ENCODE results near the gene NXPH1. TPM values are rescaled to one million over a fixed set of nuclear protein-coding genes. Genes with fewer than 3 reads are reported as not detected.

Gene NXPH1
- total RNA-seq, 3 donors from 2014 or later (not counting 1 experiment from before 2014, with no cell fraction given) = not detected

GRCh38 chr7:8627325-8627724 is 193.9 kb downstream of the NXPH1 start:
- H3K9me3 Mint-ChIP-seq = peaks cover 9 to 13% of the 10 kb centered on the region in 2 donors
- H3K4me1 ChIP-seq (ENCODE audit: control insufficient read depth, insufficient read depth, low read length) = no peaks in the 10 kb centered on the region
- H3K27me3 ChIP-seq (ENCODE audit: control insufficient read depth, insufficient read depth, low read length) = no peaks in the 10 kb centered on the region
- H3K36me3 ChIP-seq (ENCODE audit: control insufficient read depth, insufficient read depth, low read length) = no peaks in the 10 kb centered on the region
- H3K36me3 Mint-ChIP-seq = no peaks in the 10 kb centered on the region
- WGBS (ENCODE audit: insufficient coverage) = 69% methylated on average over 2 of the region's 2 CpGs
- no peak overlapping the region for H3K27ac ChIP-seq (ENCODE audit: low read length)
- H3K27me3 Mint-ChIP-seq (ENCODE audit: low read depth in 2 of 2) = no peaks in the 10 kb centered on the region
- H3K4me3 ChIP-seq (ENCODE audit: low read length) = no peak overlapping the region
- H3K4me1 Mint-ChIP-seq = no peaks in the 10 kb centered on the region
- no peak for TF ChIP-seq CTCF (IDR thresholded peaks at IDR 0.05)
- DNase-seq (no peak), ATAC-seq (no peak)
- H3K27ac Mint-ChIP-seq = no peak overlapping the region
- intact Hi-C loops (cut with micrococcal nuclease) = no loop called here
- H3K4me3 Mint-ChIP-seq = no peak overlapping the region
- no peaks in the 10 kb centered on the region for H3K9me3 ChIP-seq (ENCODE audit: control insufficient read depth, insufficient read depth, low read length)

- TF ChIP-seq CTCF (IDR thresholded peaks at IDR 0.05) = no peak
- no peaks in the 10 kb centered on the region for H3K36me3 Mint-ChIP-seq
- Histone ChIP-seq H3K27me3 (ENCODE audit: control insufficient read depth, insufficient read depth, low read length) (no peaks in the 10 kb centered on the region), H3K27ac (ENCODE audit: low read length) (no peak overlapping the region), H3K4me3 (ENCODE audit: low read length) (no peak overlapping the region), H3K4me1 (ENCODE audit: control insufficient read depth, insufficient read depth, low read length) (no peaks in the 10 kb centered on the region), H3K9me3 (ENCODE audit: control insufficient read depth, insufficient read depth, low read length) (no peaks in the 10 kb centered on the region), H3K36me3 (ENCODE audit: control insufficient read depth, insufficient read depth, low read length) (no peaks in the 10 kb centered on the region)
- no peaks in the 10 kb centered on the region for H3K4me1 Mint-ChIP-seq
- 84% methylated on average over 7 of the region's 7 CpGs for WGBS (ENCODE audit: insufficient coverage)
- H3K4me3 Mint-ChIP-seq = no peak overlapping the region
- intact Hi-C loops (cut with micrococcal nuclease) = no loop called here
- no peak for ATAC-seq
- no peaks in the 10 kb centered on the region for H3K27me3 Mint-ChIP-seq (ENCODE audit: low read depth in 2 of 2)
- no peak for DNase-seq
- peaks cover 8 to 9% of the 10 kb centered on the region in 2 donors for H3K9me3 Mint-ChIP-seq
- no peak overlapping the region for H3K27ac Mint-ChIP-seq
Observed at GRCh38 chr7:8628656-8629055, 195.2 kb downstream of the NXPH1 start.

GRCh38 chr7:8629504-8629903 is 196.1 kb downstream of the NXPH1 start:
- intact Hi-C loops (cut with micrococcal nuclease) = no loop called here
- H3K4me3 Mint-ChIP-seq = no peak overlapping the region
- no peaks in the 10 kb centered on the region for H3K27me3 Mint-ChIP-seq (ENCODE audit: low read depth in 2 of 2)
- ATAC-seq = no peak
- no peak overlapping the region for H3K27ac Mint-ChIP-seq
- Histone ChIP-seq H3K27me3 (ENCODE audit: control insufficient read depth, insufficient read depth, low read length) (no peaks in the 10 kb centered on the region), H3K4me3 (ENCODE audit: low read length) (no peak overlapping the region), H3K9me3 (ENCODE audit: control insufficient read depth, insufficient read depth, low read length) (no peaks in the 10 kb centered on the region), H3K4me1 (ENCODE audit: control insufficient read depth, insufficient read depth, low read length) (no peaks in the 10 kb centered on the region), H3K27ac (ENCODE audit: low read length) (no peak overlapping the region), H3K36me3 (ENCODE audit: control insufficient read depth, insufficient read depth, low read length) (no peaks in the 10 kb centered on the region)
- 83% methylated on average over 3 of the region's 3 CpGs for WGBS (ENCODE audit: insufficient coverage)
- peaks cover 4 to 6% of the 10 kb centered on the region in 2 donors for H3K9me3 Mint-ChIP-seq
- no peaks in the 10 kb centered on the region for H3K4me1 Mint-ChIP-seq
- DNase-seq = no peak
- no peak for TF ChIP-seq CTCF (IDR thresholded peaks at IDR 0.05)
- H3K36me3 Mint-ChIP-seq = no peaks in the 10 kb centered on the region

GRCh38 chr7:8637322-8637721 is 203.9 kb downstream of the NXPH1 start:
- WGBS (ENCODE audit: insufficient coverage) = 78% methylated on average over 4 of the region's 4 CpGs
- peaks cover 0 to 4% of the 10 kb centered on the region in 2 donors for H3K9me3 Mint-ChIP-seq

More at GRCh38 chr7:8637322-8637721, 203.9 kb downstream of the NXPH1 start:
- no peak for TF ChIP-seq CTCF (IDR thresholded peaks at IDR 0.05)
- no peak overlapping the region for H3K4me3 Mint-ChIP-seq
- Histone ChIP-seq H3K36me3 (ENCODE audit: control insufficient read depth, insufficient read depth, low read length) (no peaks in the 10 kb centered on the region), H3K4me1 (ENCODE audit: control insufficient read depth, insufficient read depth, low read length) (no peaks in the 10 kb centered on the region), H3K9me3 (ENCODE audit: control insufficient read depth, insufficient read depth, low read length) (no peaks in the 10 kb centered on the region), H3K27ac (ENCODE audit: low read length) (no peak overlapping the region), H3K27me3 (ENCODE audit: control insufficient read depth, insufficient read depth, low read length) (no peaks in the 10 kb centered on the region), H3K4me3 (ENCODE audit: low read length) (no peak overlapping the region)
- ATAC-seq = no peak
- H3K36me3 Mint-ChIP-seq = no peaks in the 10 kb centered on the region
- H3K27ac Mint-ChIP-seq = no peak overlapping the region
- intact Hi-C loops (cut with micrococcal nuclease) = no loop called here
- no peaks in the 10 kb centered on the region for H3K4me1 Mint-ChIP-seq
- H3K27me3 Mint-ChIP-seq (ENCODE audit: low read depth in 2 of 2) = no peaks in the 10 kb centered on the region
- DNase-seq = no peak

Measured in natural killer cell (primary cell).